GM12892 (cell line): ENCODE data around the gene SYNGR3.

Experiments used
- POLR2A ChIP-seq: IDR thresholded peaks from 2 replicates; pipeline ENCODE4 v1.6.1; 2011; ENCODE audit warnings: low read depth, low read length, control low read depth
- POLR2AphosphoS5 ChIP-seq: IDR thresholded peaks from 2 replicates; pipeline ENCODE4 v1.6.1; 2011; ENCODE audit warnings: low read depth, low read length, control low read depth

GRCh38 chr16:2040787-2041522, 51.2 kb downstream of the SYNGR3 start:
- no peak for TF ChIP-seq POLR2A
- TF ChIP-seq POLR2AphosphoS5, result no peak
